HepG2 (cell line): ENCODE data around the gene BAG5. TPM values are rescaled to one million over a fixed set of nuclear protein-coding genes. Genes with fewer than 3 reads are reported as not detected.

Source experiments
- IRF2 ChIP-seq: IDR thresholded peaks from 2 replicates; pipeline ENCODE4 v1.6.1; 2018; ENCODE audit warnings: missing genetic modification reagents, missing compliant biosample characterization
- MTA3 ChIP-seq: sonication (generic); formaldehyde crosslinking; IDR thresholded peaks from 2 replicates; pipeline ENCODE4 v1.4.0; 2020; ENCODE audit warnings: missing genetic modification reagents
- polyA plus RNA-seq, 8 experiments: library from polyadenylated mRNA; depleted of rRNA in 3 of 8; stranded (reverse) in 7 of 8; unstranded in 1 of 8; fragments of >200 nt; fragmentation: Illumina TruSeq in 4 of 8; extraction: Trizol in 4 of 8; gene quantifications; 2 replicates each; pipeline versions ENCODE4 v1.2.1 to v1.2.3, GENCODE V29; 2011 to 2016; ENCODE audit warnings: low read depth in 4 of 8, missing spikeins in 1 of 8, mixed read lengths in 1 of 8; ENCODE audit not compliant: insufficient read depth in 1 of 8
- total RNA-seq, 5 experiments: library from RNA; depleted of rRNA; stranded (reverse); fragments of >200 nt; fragmentation: Illumina TruSeq; extraction: Trizol; gene quantifications; 2 replicates each; pipeline ENCODE4 v1.2.3, GENCODE V29; 2016; ENCODE audit warnings: low read depth in 1 of 5
- TF ChIP-seq, protein P1 (sequence below): sonication (generic); formaldehyde crosslinking; IDR thresholded peaks from 2 replicates; pipeline ENCODE4 v1.5.1; 2020; ENCODE audit warnings: mild to moderate bottlenecking, missing genetic modification reagents
- TF ChIP-seq, protein P2 (sequence below): sonication (generic); formaldehyde crosslinking; IDR thresholded peaks from 2 replicates; pipeline ENCODE4 v1.9.0; 2022; ENCODE audit warnings: missing genetic modification reagents, mild to moderate bottlenecking, borderline replicate concordance
- TF ChIP-seq, protein P3 (sequence below): IDR thresholded peaks from 2 replicates; pipeline ENCODE4 v1.6.1; 2016; ENCODE audit warnings: mild to moderate bottlenecking

The BAG5 gene
- total and polyA plus RNA-seq, 2 of the 13 experiments (the other 11 are each of a cell fraction or from before 2014, with no cell fraction given), result 3.5 to 21.0 TPM

DNA sequence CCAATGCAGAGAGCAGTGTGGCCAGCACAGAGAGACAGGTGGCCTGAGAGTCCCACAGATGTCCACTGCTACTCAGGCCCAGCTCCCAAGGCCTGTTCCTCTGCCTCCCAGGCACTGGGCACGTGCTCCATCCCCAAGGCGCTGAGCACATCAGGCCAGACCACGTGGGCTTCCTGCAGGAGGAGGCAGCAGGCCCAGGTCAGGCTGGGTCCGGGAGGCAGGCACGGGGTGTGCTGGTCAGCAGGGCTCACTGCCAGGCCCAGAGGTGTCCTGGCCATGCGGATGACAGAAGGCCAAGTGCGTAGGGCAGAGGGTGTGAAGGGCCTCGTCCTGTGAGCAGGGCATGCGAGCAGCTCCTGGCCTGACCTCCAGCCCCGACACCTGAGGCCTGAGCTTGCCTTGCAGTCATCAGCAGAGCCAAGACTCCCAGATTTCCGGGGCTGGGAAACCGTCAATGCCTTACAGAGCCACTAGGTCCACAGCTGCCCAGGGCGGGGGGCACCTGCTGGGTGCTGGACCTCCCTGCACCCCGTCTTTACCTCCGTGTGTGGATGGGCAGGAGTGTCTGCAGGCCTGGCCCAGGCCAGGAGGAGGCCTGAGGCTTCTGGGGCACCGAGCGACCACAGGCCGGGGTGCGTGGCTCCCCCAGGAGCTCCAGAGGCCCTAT, 18.6 kb downstream of the BAG5 start (continued):
- TF ChIP-seq, protein P1, sequence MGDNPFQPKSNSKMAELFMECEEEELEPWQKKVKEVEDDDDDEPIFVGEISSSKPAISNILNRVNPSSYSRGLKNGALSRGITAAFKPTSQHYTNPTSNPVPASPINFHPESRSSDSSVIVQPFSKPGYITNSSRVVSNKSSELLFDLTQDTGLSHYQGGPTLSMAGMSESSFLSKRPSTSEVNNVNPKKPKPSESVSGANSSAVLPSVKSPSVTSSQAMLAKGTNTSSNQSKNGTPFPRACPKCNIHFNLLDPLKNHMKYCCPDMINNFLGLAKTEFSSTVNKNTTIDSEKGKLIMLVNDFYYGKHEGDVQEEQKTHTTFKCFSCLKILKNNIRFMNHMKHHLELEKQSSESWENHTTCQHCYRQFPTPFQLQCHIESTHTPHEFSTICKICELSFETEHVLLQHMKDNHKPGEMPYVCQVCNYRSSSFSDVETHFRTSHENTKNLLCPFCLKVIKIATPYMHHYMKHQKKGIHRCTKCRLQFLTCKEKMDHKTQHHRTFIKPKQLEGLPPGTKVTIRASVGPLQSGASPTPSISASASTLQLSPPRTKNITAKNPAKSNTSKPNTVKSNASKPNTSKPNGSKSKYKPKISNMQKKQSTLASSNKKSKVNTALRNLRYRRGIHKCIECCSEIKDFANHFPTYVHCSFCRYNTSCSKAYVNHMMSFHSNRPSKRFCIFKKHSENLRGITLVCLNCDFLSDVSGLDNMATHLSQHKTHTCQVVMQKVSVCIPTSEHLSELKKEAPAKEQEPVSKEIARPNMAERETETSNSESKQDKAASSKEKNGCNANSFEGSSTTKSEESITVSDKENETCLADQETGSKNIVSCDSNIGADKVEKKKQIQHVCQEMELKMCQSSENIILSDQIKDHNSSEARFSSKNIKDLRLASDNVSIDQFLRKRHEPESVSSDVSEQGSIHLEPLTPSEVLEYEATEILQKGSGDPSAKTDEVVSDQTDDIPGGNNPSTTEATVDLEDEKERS (CRISPR knock-in tag), result no peak
- TF ChIP-seq MTA3 (CRISPR knock-in tag), result no peak
- TF ChIP-seq, protein P2, sequence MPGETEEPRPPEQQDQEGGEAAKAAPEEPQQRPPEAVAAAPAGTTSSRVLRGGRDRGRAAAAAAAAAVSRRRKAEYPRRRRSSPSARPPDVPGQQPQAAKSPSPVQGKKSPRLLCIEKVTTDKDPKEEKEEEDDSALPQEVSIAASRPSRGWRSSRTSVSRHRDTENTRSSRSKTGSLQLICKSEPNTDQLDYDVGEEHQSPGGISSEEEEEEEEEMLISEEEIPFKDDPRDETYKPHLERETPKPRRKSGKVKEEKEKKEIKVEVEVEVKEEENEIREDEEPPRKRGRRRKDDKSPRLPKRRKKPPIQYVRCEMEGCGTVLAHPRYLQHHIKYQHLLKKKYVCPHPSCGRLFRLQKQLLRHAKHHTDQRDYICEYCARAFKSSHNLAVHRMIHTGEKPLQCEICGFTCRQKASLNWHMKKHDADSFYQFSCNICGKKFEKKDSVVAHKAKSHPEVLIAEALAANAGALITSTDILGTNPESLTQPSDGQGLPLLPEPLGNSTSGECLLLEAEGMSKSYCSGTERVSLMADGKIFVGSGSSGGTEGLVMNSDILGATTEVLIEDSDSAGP (CRISPR knock-in tag), result 0 out of 2 replicates have a peak, but pooled peaks have one; percentile 7
- 0 out of 2 replicates have a peak, but pooled peaks have one; percentile 17 for TF ChIP-seq IRF2 (CRISPR knock-in tag)
- TF ChIP-seq, protein P3, sequence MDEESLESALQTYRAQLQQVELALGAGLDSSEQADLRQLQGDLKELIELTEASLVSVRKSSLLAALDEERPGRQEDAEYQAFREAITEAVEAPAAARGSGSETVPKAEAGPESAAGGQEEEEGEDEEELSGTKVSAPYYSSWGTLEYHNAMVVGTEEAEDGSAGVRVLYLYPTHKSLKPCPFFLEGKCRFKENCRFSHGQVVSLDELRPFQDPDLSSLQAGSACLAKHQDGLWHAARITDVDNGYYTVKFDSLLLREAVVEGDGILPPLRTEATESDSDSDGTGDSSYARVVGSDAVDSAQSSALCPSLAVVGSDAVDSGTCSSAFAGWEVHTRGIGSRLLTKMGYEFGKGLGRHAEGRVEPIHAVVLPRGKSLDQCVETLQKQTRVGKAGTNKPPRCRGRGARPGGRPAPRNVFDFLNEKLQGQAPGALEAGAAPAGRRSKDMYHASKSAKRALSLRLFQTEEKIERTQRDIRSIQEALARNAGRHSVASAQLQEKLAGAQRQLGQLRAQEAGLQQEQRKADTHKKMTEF (CRISPR knock-in tag), result 0 out of 2 replicates have a peak, but pooled peaks have one; percentile 29
